ENCODE data around the gene B3GALT2.

- TF ChIP-seq, protein P1, sequence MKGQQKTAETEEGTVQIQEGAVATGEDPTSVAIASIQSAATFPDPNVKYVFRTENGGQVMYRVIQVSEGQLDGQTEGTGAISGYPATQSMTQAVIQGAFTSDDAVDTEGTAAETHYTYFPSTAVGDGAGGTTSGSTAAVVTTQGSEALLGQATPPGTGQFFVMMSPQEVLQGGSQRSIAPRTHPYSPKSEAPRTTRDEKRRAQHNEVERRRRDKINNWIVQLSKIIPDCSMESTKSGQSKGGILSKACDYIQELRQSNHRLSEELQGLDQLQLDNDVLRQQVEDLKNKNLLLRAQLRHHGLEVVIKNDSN (IDR thresholded peaks at IDR 0.05; ENCODE audit: borderline replicate concordance, extremely low read length, insufficient read depth, low read depth, low read length): no peak
- TF ChIP-seq SP1 (IDR thresholded peaks at IDR 0.05; ENCODE audit: low read depth, low read length) (no peak), TCF3 (IDR thresholded peaks at IDR 0.05; ENCODE audit: borderline replicate concordance, insufficient read depth, low read depth, low read length) (no peak), EZH2 (IDR thresholded peaks at IDR 0.05; ENCODE audit: borderline replicate concordance, control insufficient read depth, low read depth, low read length) (no peak), NFIC (IDR thresholded peaks at IDR 0.05; ENCODE audit: low read depth, low read length) (peak; percentile 59), HDAC6 (IDR thresholded peaks at IDR 0.05; ENCODE audit: unreplicated experiment) (no peak), POLR2A (IDR thresholded peaks at IDR 0.05; ENCODE audit: low read depth, low read length) (no peak)
- TF ChIP-seq, protein P2, sequence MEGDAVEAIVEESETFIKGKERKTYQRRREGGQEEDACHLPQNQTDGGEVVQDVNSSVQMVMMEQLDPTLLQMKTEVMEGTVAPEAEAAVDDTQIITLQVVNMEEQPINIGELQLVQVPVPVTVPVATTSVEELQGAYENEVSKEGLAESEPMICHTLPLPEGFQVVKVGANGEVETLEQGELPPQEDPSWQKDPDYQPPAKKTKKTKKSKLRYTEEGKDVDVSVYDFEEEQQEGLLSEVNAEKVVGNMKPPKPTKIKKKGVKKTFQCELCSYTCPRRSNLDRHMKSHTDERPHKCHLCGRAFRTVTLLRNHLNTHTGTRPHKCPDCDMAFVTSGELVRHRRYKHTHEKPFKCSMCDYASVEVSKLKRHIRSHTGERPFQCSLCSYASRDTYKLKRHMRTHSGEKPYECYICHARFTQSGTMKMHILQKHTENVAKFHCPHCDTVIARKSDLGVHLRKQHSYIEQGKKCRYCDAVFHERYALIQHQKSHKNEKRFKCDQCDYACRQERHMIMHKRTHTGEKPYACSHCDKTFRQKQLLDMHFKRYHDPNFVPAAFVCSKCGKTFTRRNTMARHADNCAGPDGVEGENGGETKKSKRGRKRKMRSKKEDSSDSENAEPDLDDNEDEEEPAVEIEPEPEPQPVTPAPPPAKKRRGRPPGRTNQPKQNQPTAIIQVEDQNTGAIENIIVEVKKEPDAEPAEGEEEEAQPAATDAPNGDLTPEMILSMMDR (IDR thresholded peaks at IDR 0.05 in 2 of 3, conservative IDR thresholded peaks at IDR 0.05 in 1 of 3; ENCODE audit: control insufficient read depth in 2 of 3, extremely low read depth in 1 of 3, insufficient read depth in 1 of 3, low read depth in 3 of 3, low read length in 3 of 3): no peak
- TF ChIP-seq, protein P3, sequence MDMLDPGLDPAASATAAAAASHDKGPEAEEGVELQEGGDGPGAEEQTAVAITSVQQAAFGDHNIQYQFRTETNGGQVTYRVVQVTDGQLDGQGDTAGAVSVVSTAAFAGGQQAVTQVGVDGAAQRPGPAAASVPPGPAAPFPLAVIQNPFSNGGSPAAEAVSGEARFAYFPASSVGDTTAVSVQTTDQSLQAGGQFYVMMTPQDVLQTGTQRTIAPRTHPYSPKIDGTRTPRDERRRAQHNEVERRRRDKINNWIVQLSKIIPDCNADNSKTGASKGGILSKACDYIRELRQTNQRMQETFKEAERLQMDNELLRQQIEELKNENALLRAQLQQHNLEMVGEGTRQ (IDR thresholded peaks at IDR 0.05; ENCODE audit: borderline replicate concordance, low read depth, low read length): no peak
- TF ChIP-seq, protein P4, sequence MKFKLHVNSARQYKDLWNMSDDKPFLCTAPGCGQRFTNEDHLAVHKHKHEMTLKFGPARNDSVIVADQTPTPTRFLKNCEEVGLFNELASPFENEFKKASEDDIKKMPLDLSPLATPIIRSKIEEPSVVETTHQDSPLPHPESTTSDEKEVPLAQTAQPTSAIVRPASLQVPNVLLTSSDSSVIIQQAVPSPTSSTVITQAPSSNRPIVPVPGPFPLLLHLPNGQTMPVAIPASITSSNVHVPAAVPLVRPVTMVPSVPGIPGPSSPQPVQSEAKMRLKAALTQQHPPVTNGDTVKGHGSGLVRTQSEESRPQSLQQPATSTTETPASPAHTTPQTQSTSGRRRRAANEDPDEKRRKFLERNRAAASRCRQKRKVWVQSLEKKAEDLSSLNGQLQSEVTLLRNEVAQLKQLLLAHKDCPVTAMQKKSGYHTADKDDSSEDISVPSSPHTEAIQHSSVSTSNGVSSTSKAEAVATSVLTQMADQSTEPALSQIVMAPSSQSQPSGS (IDR thresholded peaks at IDR 0.05; ENCODE audit: low read length): peak; percentile 37; the same call in 1 of the 2 replicates
Measured at GRCh38 chr1:193211539-193211938, 25.1 kb upstream of the B3GALT2 start.

All from GM12878 (cell line).